Measurements from ENCODE around the gene INSL3. TPM values are rescaled to one million over a fixed set of nuclear protein-coding genes. Genes with fewer than 3 reads are reported as not detected.
"Not testable (repeated sequence)": the region's sequence is repeated elsewhere in the genome, so short reads cannot be mapped to it uniquely, and the experiment has no call there.

INSL3 gene
- total RNA-seq, 5 donors from 2014 or later (not counting 1 experiment from before 2014, with no cell fraction given): 4.3 to 8.9 (median 5.4) TPM

GRCh38 chr19:17806945-17807344 lies 14.4 kb downstream of the INSL3 start:
- Histone ChIP-seq H3K27me3 (replicated peaks in 1 of 2; ENCODE audit: control insufficient read depth in 2 of 2, extremely low read depth in 1 of 2, insufficient read depth in 2 of 2, low read length in 1 of 2) (peaks cover 0 to 13% of the 10 kb centered on the region in 2 experiments), H3K4me3 (ENCODE audit: control insufficient read depth in 1 of 2, extremely low read depth in 1 of 2, low read length in 1 of 2) (no peak overlapping the region), H3K27ac (ENCODE audit: low read length) (no peak overlapping the region), H3K36me3 (ENCODE audit: control insufficient read depth in 2 of 2, extremely low read depth in 1 of 2, insufficient read depth in 1 of 2, low read length in 1 of 2) (no peaks in the 10 kb centered on the region), H3K9me3 (no peaks in the 10 kb centered on the region), H3K4me1 (ENCODE audit: control insufficient read depth in 1 of 2, extremely low read depth in 1 of 2, insufficient read depth in 2 of 2, low read length in 2 of 2) (peaks cover 19 to 41% of the 10 kb centered on the region in 2 experiments)
- CTCF ChIA-PET: interaction anchor here in 1 of 2 donors (0.6 kb wide), 1 partner anchor 131 kb away, joined by 3 read pairs; no protein-coding TSS in a partner anchor
- H3K27ac Mint-ChIP-seq: no peak overlapping the region
- H3K4me1 Mint-ChIP-seq: peaks cover 35 to 56% (median 44%) of the 10 kb centered on the region in 3 donors
- no peaks in the 10 kb centered on the region for H3K9me3 Mint-ChIP-seq
- POLR2A ChIA-PET: no interaction called here
- no peak for ATAC-seq (replicated peaks in 1 of 4)
- no CpG with 5 or more reads among the region's 3 CpGs for WGBS (ENCODE audit: insufficient coverage)
- no peaks in the 10 kb centered on the region for H3K36me3 Mint-ChIP-seq
- no peak for DNase-seq
- H3K4me3 Mint-ChIP-seq: peak overlapping the region in 1 of 3 donors; percentile 72
- H3K27me3 Mint-ChIP-seq: no peaks in the 10 kb centered on the region

- Mint-ChIP-seq H3K4me1 (peaks cover 36 to 57% (median 46%) of the 10 kb centered on the region in 3 donors), H3K36me3 (no peaks in the 10 kb centered on the region), H3K27me3 (no peaks in the 10 kb centered on the region), H3K27ac (peak overlapping the region; percentile 31 to 81), H3K9me3 (no peaks in the 10 kb centered on the region), H3K4me3 (peak overlapping the region in 1 of 3 donors; percentile 67)
- H3K9me3 ChIP-seq: no peaks in the 10 kb centered on the region
- no peaks in the 10 kb centered on the region for H3K36me3 ChIP-seq (ENCODE audit: control insufficient read depth in 2 of 2, extremely low read depth in 1 of 2, insufficient read depth in 1 of 2, low read length in 1 of 2)
- no peak overlapping the region for H3K4me3 ChIP-seq (ENCODE audit: control insufficient read depth in 1 of 2, extremely low read depth in 1 of 2, low read length in 1 of 2)
- ChIA-PET POLR2A (interaction anchor here (0.6 to 0.7 kb wide), 2 partner anchors 8 to 37 kb away, joined by 4 read pairs; no protein-coding TSS in a partner anchor), CTCF (no interaction called here)
- H3K4me1 ChIP-seq (ENCODE audit: control insufficient read depth in 1 of 2, extremely low read depth in 1 of 2, insufficient read depth in 2 of 2, low read length in 2 of 2): peaks cover 21 to 42% of the 10 kb centered on the region in 2 experiments
- no peak overlapping the region for H3K27ac ChIP-seq (ENCODE audit: low read length)
- H3K27me3 ChIP-seq (replicated peaks in 1 of 2; ENCODE audit: control insufficient read depth in 2 of 2, extremely low read depth in 1 of 2, insufficient read depth in 2 of 2, low read length in 1 of 2): peaks cover 0 to 13% of the 10 kb centered on the region in 2 experiments
- WGBS (ENCODE audit: insufficient coverage): 95% methylated on average over 4 of the region's 4 CpGs
- DNase-seq: no peak
- ATAC-seq (replicated peaks in 1 of 4): no peak
Observed at GRCh38 chr19:17805427-17805826, 15.9 kb downstream of the INSL3 start.

DNA sequence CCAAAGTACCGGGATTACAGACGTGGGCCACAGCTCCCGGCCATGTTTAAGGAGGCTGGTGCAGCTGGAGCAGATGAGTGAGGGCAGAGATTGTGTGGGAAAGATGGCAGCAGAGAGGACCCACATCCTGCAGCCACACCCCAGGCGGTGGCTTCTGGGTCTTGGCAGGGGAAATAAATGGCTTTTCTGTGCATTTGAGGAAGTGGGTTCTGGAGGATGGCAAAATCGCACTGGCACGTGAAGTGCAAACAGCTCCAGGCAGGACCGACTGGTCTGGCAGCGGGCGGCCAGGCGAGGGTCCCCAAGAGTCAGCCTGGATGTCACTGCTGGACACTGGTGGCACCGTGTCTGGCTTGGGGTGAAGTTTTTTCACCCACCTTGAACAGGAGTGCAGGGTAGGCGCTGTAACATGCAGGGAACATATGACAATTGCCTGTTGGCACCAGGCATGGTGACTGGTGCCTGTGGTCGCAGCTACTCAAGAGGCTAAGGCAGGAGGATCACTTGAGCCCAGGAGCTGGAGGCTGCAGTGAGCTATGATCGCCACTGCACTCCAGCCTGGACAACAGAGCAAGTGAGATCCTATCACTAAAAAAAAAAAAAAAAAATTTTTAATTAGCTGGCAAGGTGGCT lies 17.9 kb downstream of the INSL3 start:
- H3K4me3 ChIP-seq (ENCODE audit: control insufficient read depth in 1 of 2, extremely low read depth in 1 of 2, low read length in 1 of 2): no peak overlapping the region
- H3K27me3 Mint-ChIP-seq: no peaks in the 10 kb centered on the region
- 14% methylated on average over 11 of the region's 14 CpGs for WGBS (ENCODE audit: insufficient coverage)
- peak in 34 of 35 experiments; percentile 16 to 71 (median 46) for DNase-seq
- H3K4me1 ChIP-seq (ENCODE audit: control insufficient read depth in 1 of 2, extremely low read depth in 1 of 2, insufficient read depth in 2 of 2, low read length in 2 of 2): peaks cover 21 to 41% of the 10 kb centered on the region in 2 experiments
- no peaks in the 10 kb centered on the region for H3K36me3 Mint-ChIP-seq
- H3K27ac ChIP-seq (ENCODE audit: low read length): no peak overlapping the region
- no peaks in the 10 kb centered on the region for H3K36me3 ChIP-seq (ENCODE audit: control insufficient read depth in 2 of 2, extremely low read depth in 1 of 2, insufficient read depth in 1 of 2, low read length in 1 of 2)
- H3K4me1 Mint-ChIP-seq: peaks cover 36 to 55% (median 45%) of the 10 kb centered on the region in 3 donors
- no peaks in the 10 kb centered on the region for H3K9me3 ChIP-seq
- peaks cover 0 to 11% of the 10 kb centered on the region in 2 experiments for H3K27me3 ChIP-seq (replicated peaks in 1 of 2; ENCODE audit: control insufficient read depth in 2 of 2, extremely low read depth in 1 of 2, insufficient read depth in 2 of 2, low read length in 1 of 2)
- peak overlapping the region; percentile 97 for H3K27ac Mint-ChIP-seq
- ChIA-PET CTCF (interaction anchor here (0.6 to 2.0 kb wide), 3 partner anchors 56 to 394 kb away, joined by 3 to 6 read pairs (median 5); partner anchors contain the start of gene RPL18A (in 1 of the 2)), POLR2A (no interaction called here)
- peak; percentile 83 to 92 (median 90) for ATAC-seq (replicated peaks in 1 of 4)
- peak overlapping the region; percentile 64 to 83 (median 68) for H3K4me3 Mint-ChIP-seq
- no peaks in the 10 kb centered on the region for H3K9me3 Mint-ChIP-seq

- Histone ChIP-seq H3K4me3 (ENCODE audit: control insufficient read depth in 1 of 2, extremely low read depth in 1 of 2, low read length in 1 of 2) (no peak overlapping the region), H3K27ac (ENCODE audit: low read length) (no peak overlapping the region), H3K27me3 (replicated peaks in 1 of 2; ENCODE audit: control insufficient read depth in 2 of 2, extremely low read depth in 1 of 2, insufficient read depth in 2 of 2, low read length in 1 of 2) (peaks cover 0 to 3% of the 10 kb centered on the region in 2 experiments), H3K9me3 (no peaks in the 10 kb centered on the region), H3K4me1 (ENCODE audit: control insufficient read depth in 1 of 2, extremely low read depth in 1 of 2, insufficient read depth in 2 of 2, low read length in 2 of 2) (peaks cover 21 to 33% of the 10 kb centered on the region in 2 experiments), H3K36me3 (ENCODE audit: control insufficient read depth in 2 of 2, extremely low read depth in 1 of 2, insufficient read depth in 1 of 2, low read length in 1 of 2) (no peaks in the 10 kb centered on the region)
- Mint-ChIP-seq H3K27ac (peak overlapping the region; percentile 85 to 86), H3K36me3 (no peaks in the 10 kb centered on the region), H3K9me3 (no peaks in the 10 kb centered on the region), H3K27me3 (no peaks in the 10 kb centered on the region), H3K4me3 (peak overlapping the region in 1 of 3 donors; percentile 83), H3K4me1 (peaks cover 36 to 47% (median 47%) of the 10 kb centered on the region in 3 donors)
- DNase-seq: no peak
- POLR2A ChIA-PET: interaction anchor here in 1 of 2 donors (0.6 kb wide), 1 partner anchor 25 kb away, joined by 12 read pairs; no protein-coding TSS in a partner anchor
- CTCF ChIA-PET: interaction anchor here (0.6 to 2.0 kb wide), 3 partner anchors 57 to 396 kb away, joined by 3 to 6 read pairs (median 5); partner anchors contain the start of gene RPL18A (in 1 of the 2)
- ATAC-seq (replicated peaks in 1 of 4): no peak
- WGBS (ENCODE audit: insufficient coverage): 97% methylated on average over 5 of the region's 12 CpGs
Observed at GRCh38 chr19:17802137-17802858, 19.0 kb downstream of the INSL3 start.

DNA sequence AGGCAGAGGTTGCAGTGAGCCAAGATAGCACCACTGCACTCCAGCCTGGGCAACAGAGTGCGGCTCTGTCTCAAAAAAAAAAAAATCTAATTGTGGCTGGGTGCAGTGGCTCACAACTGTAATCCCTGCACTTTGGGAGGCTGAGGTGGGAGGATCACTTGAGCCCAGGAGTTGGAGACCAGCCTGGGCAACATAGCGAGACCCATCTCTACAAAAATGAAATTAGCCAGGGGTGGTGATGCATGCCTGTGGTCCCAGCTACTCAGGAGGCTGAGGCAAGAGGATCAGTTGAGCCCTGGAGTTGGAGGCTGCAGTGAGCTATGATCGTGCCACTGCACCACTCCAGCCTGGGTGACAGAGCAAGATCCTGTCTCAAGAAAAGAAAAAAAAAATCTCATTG lies 22.7 kb downstream of the INSL3 start:
- peaks cover 0 to 26% of the 10 kb centered on the region in 2 experiments for H3K27me3 ChIP-seq (replicated peaks in 1 of 2; ENCODE audit: control insufficient read depth in 2 of 2, extremely low read depth in 1 of 2, insufficient read depth in 2 of 2, low read length in 1 of 2)
- H3K4me3 ChIP-seq (ENCODE audit: control insufficient read depth in 1 of 2, extremely low read depth in 1 of 2, low read length in 1 of 2); H3K4me3 Mint-ChIP-seq; H3K36me3 Mint-ChIP-seq; H3K36me3 ChIP-seq (ENCODE audit: control insufficient read depth in 2 of 2, extremely low read depth in 1 of 2, insufficient read depth in 1 of 2, low read length in 1 of 2); H3K9me3 ChIP-seq; H3K27me3 Mint-ChIP-seq; H3K27ac ChIP-seq (ENCODE audit: low read length); ATAC-seq (replicated peaks in 1 of 4); DNase-seq; H3K9me3 Mint-ChIP-seq; H3K27ac Mint-ChIP-seq: not testable (repeated sequence)
- WGBS (ENCODE audit: insufficient coverage): 90% methylated on average over 2 of the region's 3 CpGs
- H3K4me1 Mint-ChIP-seq: peaks cover 49 to 57% (median 49%) of the 10 kb centered on the region in 3 donors
- ChIA-PET CTCF (interaction anchor here in 1 of 2 donors (0.7 kb wide), 1 partner anchor 352 kb away, joined by 3 read pairs; no protein-coding TSS in a partner anchor), POLR2A (interaction anchor here in 1 of 2 donors (0.7 kb wide), 1 partner anchor 116 kb away, joined by 15 read pairs; no protein-coding TSS in a partner anchor)
- peaks cover 32 to 56% of the 10 kb centered on the region in 2 experiments for H3K4me1 ChIP-seq (ENCODE audit: control insufficient read depth in 1 of 2, extremely low read depth in 1 of 2, insufficient read depth in 2 of 2, low read length in 2 of 2)
